Sigmoid colon (tissue), 7 donors: Measurements from ENCODE around the gene PDE1A. TPM values are rescaled to one million over a fixed set of nuclear protein-coding genes. Genes with fewer than 3 reads are reported as not detected.

ENCODE experiments used
- DNase-seq: peaks from one replicate; pipeline ENCODE4 v3.0.0-alpha.2; 2019
- H3K27ac ChIP-seq, 4 donors: fragments of 200-600 bp; sonication (generic); one replicate each; pipeline ENCODE4 v1.5.1; 2016 to 2019; ENCODE audit warnings: mild to moderate bottlenecking in 1 of 4
- H3K27me3 ChIP-seq, 3 donors: fragments of 200-600 bp; sonication (generic); one replicate each; pipeline ENCODE4 v1.5.1; 2019; ENCODE audit warnings: mild to moderate bottlenecking in 1 of 3
- H3K36me3 ChIP-seq, 4 donors: fragments of 200-600 bp; sonication (generic); one replicate each; pipeline ENCODE4 v1.5.1; 2016 to 2019
- H3K4me1 ChIP-seq, 4 donors: fragments of 200-600 bp; sonication (generic); one replicate each; pipeline ENCODE4 v1.5.1; 2017 to 2019
- H3K4me3 ChIP-seq, 4 donors: fragments of 200-600 bp; sonication (generic); one replicate each; pipeline ENCODE4 v1.5.1; 2017 to 2019; ENCODE audit warnings: mild to moderate bottlenecking in 2 of 4, moderate library complexity in 1 of 4
- H3K9me3 ChIP-seq, 4 donors: fragments of 200-600 bp in 3 of 4; sonication (generic) in 3 of 4; one replicate each; pipeline versions ENCODE4 v1.5.1 to v1.6.1; 2013 to 2019
- EP300 ChIP-seq, 4 donors: sonication (generic); formaldehyde crosslinking; IDR thresholded peaks; one replicate each; pipeline ENCODE4 v1.6.1; 2017; ENCODE audit warnings: antibody characterized with exemption in 4 of 4
- POLR2A ChIP-seq, 2 donors: fragments of 450-650 bp; IDR thresholded peaks; one replicate each; pipeline ENCODE4 v1.6.1; 2016; ENCODE audit warnings: antibody characterized with exemption in 2 of 2, mild to moderate bottlenecking in 2 of 2, moderate library complexity in 2 of 2
- POLR2AphosphoS5 ChIP-seq, 4 donors: sonication (generic); formaldehyde crosslinking; IDR thresholded peaks; one replicate each; pipeline ENCODE4 v1.6.1; 2017; ENCODE audit warnings: antibody characterized with exemption in 4 of 4
- WGBS, 2 donors: extraction: QIAGEN DNeasy Blood & Tissue Kit; methylation state at CpG; one replicate each; pipeline ENCODE4 v1.1.7; 2013; 5-methylcytosine and 5-hydroxymethylcytosine counted together
- intact Hi-C: fragments of 100-400 bp; cut with DNase I; formaldehyde crosslinking; loops from one replicate; pipeline ENCODE4 v1.15.1; 2023
- polyA plus RNA-seq, 3 donors: library from polyadenylated mRNA; stranded (reverse); fragments of 200-250 nt; gene quantifications; one replicate each; pipeline ENCODE4 v1.2.3, GENCODE V29; 2013
- total RNA-seq, 4 donors: library from RNA; depleted of rRNA; stranded (reverse); fragments of >200 nt; gene quantifications; one replicate each; pipeline ENCODE4 v1.1.0, GENCODE V29; 2016
- TF ChIP-seq, protein P1 (sequence below), 4 experiments: fragments of 450-650 bp in 3 of 4; fragments of 200-600 bp in 1 of 4; IDR thresholded peaks; one replicate each; pipeline ENCODE4 v1.5.1; 2016 to 2019; ENCODE audit warnings: antibody characterized with exemption in 4 of 4, mild to moderate bottlenecking in 3 of 4, moderate library complexity in 2 of 4
- donor health status: healthy with polysubstance abuse.
- donor health status: Bipolar disorder and iron deficiency.
- donor health status: healthy.

The PDE1A gene
- total and polyA plus RNA-seq, 7 donors: 0.69 to 37.1 (median 17.2) TPM

DNA sequence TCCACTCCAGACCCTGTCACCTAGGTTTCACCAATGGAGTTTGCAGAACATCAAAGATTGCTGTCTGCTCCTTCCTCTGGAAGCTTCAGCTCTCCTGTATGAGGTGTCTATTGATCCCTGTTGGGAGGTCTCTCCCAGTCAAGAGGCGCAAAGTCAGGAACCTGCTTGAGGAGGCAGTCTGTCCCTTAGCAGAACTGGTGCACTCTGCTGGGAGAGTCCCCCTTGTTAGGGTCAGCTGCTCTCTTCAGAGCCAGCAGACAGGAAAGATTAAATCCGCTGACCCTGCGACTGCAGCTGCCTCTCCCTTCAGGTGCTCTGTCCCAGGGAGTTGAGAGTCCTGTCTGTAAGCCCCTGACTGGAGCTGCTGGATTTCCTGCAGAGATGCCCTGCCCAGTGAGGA, 245.5 kb downstream of the PDE1A start:
- 48 to 80% methylated on average over 3 of the region's 3 CpGs for WGBS, 2 donors
- Histone ChIP-seq H3K9me3 (peaks cover 0 to 9% (median 1%) of the 10 kb centered on the region in 4 donors), H3K27ac (no peak overlapping the region), H3K36me3 (peaks cover 0 to 5% (median 0%) of the 10 kb centered on the region in 4 donors), H3K4me1 (no peaks in the 10 kb centered on the region), H3K27me3 (no peaks in the 10 kb centered on the region), H3K4me3 (no peak overlapping the region)
- intact Hi-C loops: no loop called here
- no peak for TF ChIP-seq POLR2AphosphoS5 (IDR thresholded peaks at IDR 0.05)
- TF ChIP-seq, protein P1, sequence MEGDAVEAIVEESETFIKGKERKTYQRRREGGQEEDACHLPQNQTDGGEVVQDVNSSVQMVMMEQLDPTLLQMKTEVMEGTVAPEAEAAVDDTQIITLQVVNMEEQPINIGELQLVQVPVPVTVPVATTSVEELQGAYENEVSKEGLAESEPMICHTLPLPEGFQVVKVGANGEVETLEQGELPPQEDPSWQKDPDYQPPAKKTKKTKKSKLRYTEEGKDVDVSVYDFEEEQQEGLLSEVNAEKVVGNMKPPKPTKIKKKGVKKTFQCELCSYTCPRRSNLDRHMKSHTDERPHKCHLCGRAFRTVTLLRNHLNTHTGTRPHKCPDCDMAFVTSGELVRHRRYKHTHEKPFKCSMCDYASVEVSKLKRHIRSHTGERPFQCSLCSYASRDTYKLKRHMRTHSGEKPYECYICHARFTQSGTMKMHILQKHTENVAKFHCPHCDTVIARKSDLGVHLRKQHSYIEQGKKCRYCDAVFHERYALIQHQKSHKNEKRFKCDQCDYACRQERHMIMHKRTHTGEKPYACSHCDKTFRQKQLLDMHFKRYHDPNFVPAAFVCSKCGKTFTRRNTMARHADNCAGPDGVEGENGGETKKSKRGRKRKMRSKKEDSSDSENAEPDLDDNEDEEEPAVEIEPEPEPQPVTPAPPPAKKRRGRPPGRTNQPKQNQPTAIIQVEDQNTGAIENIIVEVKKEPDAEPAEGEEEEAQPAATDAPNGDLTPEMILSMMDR (IDR thresholded peaks at IDR 0.05): no peak
- no peak for TF ChIP-seq EP300 (IDR thresholded peaks at IDR 0.05)
- TF ChIP-seq POLR2A (IDR thresholded peaks at IDR 0.05): no peak
- DNase-seq: no peak

DNA sequence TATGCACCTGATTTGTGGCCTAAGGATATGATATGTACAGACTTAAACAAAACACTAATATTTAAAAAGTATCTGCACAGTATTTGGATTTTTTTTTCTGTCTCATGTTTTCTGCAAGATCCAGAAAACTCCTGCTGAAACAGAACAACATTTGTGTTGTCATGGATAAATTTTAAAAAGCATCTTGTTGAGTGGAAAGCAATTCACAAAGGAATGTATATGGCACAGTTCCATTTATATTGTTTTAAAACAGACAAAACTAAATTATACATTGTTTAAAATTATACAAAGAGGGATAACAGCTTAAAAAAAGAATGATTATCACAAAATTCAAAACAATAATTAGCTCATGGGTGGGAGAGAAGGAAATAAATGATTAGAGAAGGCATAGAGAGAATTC, 247.7 kb downstream of the PDE1A start:
- H3K36me3 ChIP-seq: peaks cover 0 to 5% (median 0%) of the 10 kb centered on the region in 4 donors
- no peak for DNase-seq
- intact Hi-C loops: no loop called here
- peaks cover 0 to 8% (median 1%) of the 10 kb centered on the region in 4 donors for H3K9me3 ChIP-seq
- no peak overlapping the region for H3K27ac ChIP-seq
- no peaks in the 10 kb centered on the region for H3K27me3 ChIP-seq
- no peaks in the 10 kb centered on the region for H3K4me1 ChIP-seq
- TF ChIP-seq POLR2A (IDR thresholded peaks at IDR 0.05): no peak
- TF ChIP-seq, protein P1 (IDR thresholded peaks at IDR 0.05): no peak
- TF ChIP-seq EP300 (IDR thresholded peaks at IDR 0.05): no peak
- TF ChIP-seq POLR2AphosphoS5 (IDR thresholded peaks at IDR 0.05): no peak
- no peak overlapping the region for H3K4me3 ChIP-seq

DNA sequence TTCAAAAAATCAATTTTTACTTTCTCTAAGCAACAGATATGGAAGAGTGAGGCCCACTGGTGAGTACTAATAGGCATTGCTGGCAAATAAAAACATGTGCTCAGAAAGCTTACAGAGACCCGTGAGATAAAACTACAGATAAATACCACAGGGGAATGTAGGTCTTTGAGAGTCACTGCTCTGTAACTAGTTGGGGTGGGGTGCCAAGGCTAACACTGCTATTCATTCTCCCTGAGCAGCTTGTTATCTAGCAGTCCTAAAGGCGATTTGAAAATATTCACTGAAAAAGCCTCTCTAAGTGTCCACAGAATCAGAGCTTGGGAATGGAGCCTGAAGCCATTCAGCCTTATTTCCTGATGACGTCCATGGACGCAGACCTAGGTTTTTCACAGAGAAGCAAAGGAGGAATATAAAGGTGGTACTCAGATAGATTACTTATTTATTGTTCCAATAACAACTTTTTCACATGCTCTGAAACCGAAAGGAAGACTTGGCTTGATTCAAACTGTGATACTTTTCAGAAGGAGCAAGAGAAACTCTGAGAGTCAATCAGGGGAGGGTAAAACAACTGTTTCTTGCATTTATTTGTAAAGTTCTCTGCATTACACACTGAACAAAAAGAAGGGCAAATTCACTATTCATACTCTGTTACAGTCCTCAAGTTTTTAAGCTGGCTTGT, 252.8 kb downstream of the PDE1A start:
- H3K4me1 ChIP-seq: no peaks in the 10 kb centered on the region
- TF ChIP-seq, protein P1 (IDR thresholded peaks at IDR 0.05): no peak
- no peak for TF ChIP-seq POLR2A (IDR thresholded peaks at IDR 0.05)
- no peak for TF ChIP-seq EP300 (IDR thresholded peaks at IDR 0.05)
- no peak for TF ChIP-seq POLR2AphosphoS5 (IDR thresholded peaks at IDR 0.05)
- WGBS, 2 donors: 63 to 75% methylated on average over 5 of the region's 5 CpGs
- intact Hi-C loops: no loop called here
- H3K27me3 ChIP-seq: no peaks in the 10 kb centered on the region
- H3K27ac ChIP-seq: no peak overlapping the region
- DNase-seq: no peak
- no peaks in the 10 kb centered on the region for H3K9me3 ChIP-seq
- H3K4me3 ChIP-seq: no peak overlapping the region
- no peaks in the 10 kb centered on the region for H3K36me3 ChIP-seq

DNA sequence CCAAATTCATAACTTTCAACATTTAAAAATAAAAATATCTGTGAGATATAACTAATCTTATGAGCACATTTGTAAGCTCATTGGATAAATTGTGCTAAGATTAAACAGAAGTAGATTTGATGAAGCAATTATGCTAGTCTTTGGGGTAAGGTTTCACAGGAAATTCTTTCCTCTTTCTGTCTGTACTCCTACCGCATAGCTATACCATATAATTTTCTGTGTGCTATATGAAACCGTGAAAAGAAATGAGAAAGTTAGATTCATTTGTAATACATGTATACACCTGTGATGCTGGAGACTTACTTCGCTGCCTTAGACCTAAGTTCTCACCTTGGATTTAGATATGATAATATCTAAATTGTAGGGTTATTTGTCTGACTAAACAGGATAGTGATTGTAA, 256.5 kb downstream of the PDE1A start:
- TF ChIP-seq POLR2A (IDR thresholded peaks at IDR 0.05) (no peak), POLR2AphosphoS5 (IDR thresholded peaks at IDR 0.05) (no peak), EP300 (IDR thresholded peaks at IDR 0.05) (no peak)
- TF ChIP-seq, protein P1 (IDR thresholded peaks at IDR 0.05): no peak
- Histone ChIP-seq H3K36me3 (no peaks in the 10 kb centered on the region), H3K27me3 (no peaks in the 10 kb centered on the region), H3K9me3 (no peaks in the 10 kb centered on the region), H3K27ac (no peak overlapping the region), H3K4me3 (no peak overlapping the region), H3K4me1 (no peaks in the 10 kb centered on the region)
- DNase-seq: no peak
- WGBS, 2 donors: 74 to 88% methylated on average over 3 of the region's 3 CpGs
- intact Hi-C loops: no loop called here

DNA sequence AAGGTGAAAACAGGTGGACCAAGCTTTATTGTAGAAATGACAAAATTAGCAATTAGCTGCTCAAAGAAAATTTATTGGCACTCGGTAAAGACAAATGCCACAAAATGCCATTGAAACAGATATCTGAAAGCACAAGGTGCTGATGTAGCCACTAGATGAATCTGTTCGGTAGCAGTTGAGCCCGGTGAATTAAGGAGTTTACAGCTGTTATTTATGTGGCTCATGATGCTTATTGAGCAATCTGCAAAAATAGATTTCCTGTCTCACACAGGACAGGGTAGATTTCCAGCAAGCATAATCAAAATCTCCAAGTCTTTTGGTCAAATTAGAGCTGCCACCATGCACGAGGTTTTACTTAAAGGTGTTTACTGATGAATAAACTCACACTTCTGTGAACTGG, 259.0 kb downstream of the PDE1A start:
- Histone ChIP-seq H3K4me1 (no peaks in the 10 kb centered on the region), H3K27me3 (no peaks in the 10 kb centered on the region), H3K36me3 (no peaks in the 10 kb centered on the region), H3K27ac (no peak overlapping the region), H3K9me3 (no peaks in the 10 kb centered on the region), H3K4me3 (no peak overlapping the region)
- intact Hi-C loops: no loop called here
- no peak for DNase-seq
- TF ChIP-seq EP300 (IDR thresholded peaks at IDR 0.05): no peak
- WGBS, 2 donors: 80 to 82% methylated on average over 4 of the region's 4 CpGs
